H1 (cell line): ENCODE results near the gene CCIN. TPM values are rescaled to one million over a fixed set of nuclear protein-coding genes. Genes with fewer than 3 reads are reported as not detected.

Source experiments
- CTCF ChIA-PET: fragments of 300-600 bp; sonication (Branson Sonifier 250); formaldehyde crosslinking; loops from one replicate; lab custom pipeline; 2021; ENCODE audit not compliant: partially characterized antibody; lab: Charles Lee
- POLR2A ChIA-PET: fragments of 300-600 bp; sonication (Branson Sonifier 250); formaldehyde crosslinking; loops from one replicate; lab custom pipeline; 2021; ENCODE audit warnings: inconsistent platforms; ENCODE audit not compliant: partially characterized antibody; lab: Charles Lee
- DNase-seq, 2 experiments: peaks; one replicate each; pipeline versions ENCODE4 v3.0.0 to v3.0.0-alpha.2; 2010 to 2022; ENCODE audit warnings: low spot score in 2 of 2, low read depth in 1 of 2, mixed read lengths in 1 of 2
- FAIRE-seq: peaks from 2 replicates; lab custom pipeline; 2011; peaks lifted over from hg19 to GRCh38; lab: Jason Lieb, UNC
- H2AFZ ChIP-seq: 2 replicates; pipeline ENCODE4 v1.8.1; 2012; ENCODE audit warnings: low read length, inconsistent platforms
- H2AK5ac ChIP-seq: 2 replicates; pipeline ENCODE4 v1.6.1; 2013; ENCODE audit warnings: low read depth, low read length
- H2BK120ac ChIP-seq: replicated peaks from 2 replicates; pipeline ENCODE3; 2013; ENCODE audit warnings: low read depth, low read length, inconsistent platforms
- H2BK12ac ChIP-seq: 2 replicates; pipeline ENCODE4 v1.6.1; 2013; ENCODE audit warnings: low read depth, low read length
- H2BK15ac ChIP-seq: 2 replicates; pipeline ENCODE4 v1.6.1; 2013; ENCODE audit warnings: low read length
- H2BK20ac ChIP-seq: 2 replicates; pipeline ENCODE4 v1.6.1; 2013; ENCODE audit warnings: low read length
- H2BK5ac ChIP-seq: 2 replicates; pipeline ENCODE4 v1.6.1; 2013; ENCODE audit warnings: low read depth, low read length
- H3K14ac ChIP-seq: 2 replicates; pipeline ENCODE4 v1.6.1; 2013; ENCODE audit warnings: inconsistent platforms; ENCODE audit not compliant: insufficient read length
- H3K18ac ChIP-seq: 2 replicates; pipeline ENCODE4 v1.6.1; 2013; ENCODE audit warnings: low read length; ENCODE audit errors: extremely low read depth
- H3K23ac ChIP-seq: 2 replicates; pipeline ENCODE4 v1.6.1; 2013; ENCODE audit warnings: inconsistent platforms; ENCODE audit not compliant: insufficient read length
- H3K23me2 ChIP-seq: 2 replicates; pipeline ENCODE4 v1.6.1; 2013; ENCODE audit warnings: low read depth, low read length
- H3K27ac ChIP-seq: 2 replicates; pipeline ENCODE4 v1.6.1; 2011; ENCODE audit warnings: low read depth, low read length, inconsistent platforms
- H3K27me3 ChIP-seq, 4 experiments: replicated peaks in 1 of 4; 1 replicate in 1 of 4; 2 replicates in 3 of 4; pipeline versions ENCODE4 v1.6.1 to v1.8.1; 2011 to 2013; ENCODE audit warnings: low read length in 3 of 4, mild to moderate bottlenecking in 3 of 4, inconsistent platforms in 2 of 4, mixed read lengths in 2 of 4, moderate library complexity in 1 of 4; ENCODE audit not compliant: control insufficient read depth in 3 of 4, insufficient read depth in 3 of 4; ENCODE audit errors: extremely low read depth in 1 of 4
- H3K36me3 ChIP-seq, 4 experiments: 2 replicates each; pipeline versions ENCODE4 v1.6.1 to v1.8.1; 2011 to 2013; ENCODE audit warnings: mild to moderate bottlenecking in 4 of 4, low read length in 3 of 4, moderate library complexity in 2 of 4, control low read depth in 1 of 4, inconsistent platforms in 1 of 4; ENCODE audit not compliant: insufficient read depth in 4 of 4, control insufficient read depth in 2 of 4
- H3K4ac ChIP-seq: replicated peaks from 2 replicates; pipeline ENCODE3; 2013; ENCODE audit warnings: low read length, low read depth, mixed read lengths, inconsistent platforms; ENCODE audit not compliant: insufficient read length
- H3K4me1 ChIP-seq, 4 experiments: replicated peaks in 1 of 4; 1 replicate in 1 of 4; 2 replicates in 3 of 4; pipeline versions ENCODE4 v1.6.1 to v1.8.1; 2011 to 2013; ENCODE audit warnings: low read length in 3 of 4, inconsistent platforms in 2 of 4, mixed read lengths in 1 of 4; ENCODE audit not compliant: insufficient read depth in 4 of 4, control insufficient read depth in 3 of 4
- H3K4me2 ChIP-seq, 2 experiments: 2 replicates each; pipeline versions ENCODE4 v1.6.1 to v1.8.1; 2011 to 2013; ENCODE audit warnings: low read depth in 2 of 2, low read length in 2 of 2, control low read depth in 1 of 2, inconsistent platforms in 1 of 2, mild to moderate bottlenecking in 1 of 2; ENCODE audit not compliant: insufficient read depth in 1 of 2
- H3K4me3 ChIP-seq, 4 experiments: fragments of 200-600, 300-600 bp in 1 of 4; sonication (generic), shearing (Covaris generic), sonication (Bioruptor Twin) in 1 of 4; 2 replicates each; pipeline versions ENCODE4 v1.5.1 to v1.8.1; 2011 to 2016; ENCODE audit warnings: low read length in 4 of 4, low read depth in 3 of 4, control low read depth in 2 of 4, inconsistent platforms in 2 of 4, mild to moderate bottlenecking in 2 of 4, mixed read lengths in 1 of 4, moderate library complexity in 1 of 4; ENCODE audit not compliant: insufficient read depth in 2 of 4; ENCODE audit errors: extremely low read depth in 1 of 4
- H3K56ac ChIP-seq: replicated peaks from 2 replicates; pipeline ENCODE3; 2013; ENCODE audit warnings: low read depth, mild to moderate bottlenecking, mixed read lengths, low read length, inconsistent platforms; ENCODE audit not compliant: insufficient read length
- H3K79me1 ChIP-seq: 2 replicates; pipeline ENCODE4 v1.6.1; 2013; ENCODE audit warnings: low read depth, low read length, control low read depth
- H3K79me2 ChIP-seq, 2 experiments: 2 replicates each; pipeline versions ENCODE4 v1.6.1 to v1.8.1; 2012 to 2013; ENCODE audit warnings: low read length in 2 of 2, mild to moderate bottlenecking in 2 of 2, inconsistent platforms in 1 of 2; ENCODE audit not compliant: insufficient read depth in 2 of 2, control insufficient read depth in 1 of 2
- H3K9ac ChIP-seq, 4 experiments: replicated peaks in 1 of 4; 1 replicate in 1 of 4; 2 replicates in 3 of 4; pipeline versions ENCODE4 v1.6.1 to v1.8.1; 2011 to 2013; ENCODE audit warnings: low read depth in 3 of 4, low read length in 3 of 4, control low read depth in 2 of 4, mild to moderate bottlenecking in 2 of 4, moderate library complexity in 2 of 4, inconsistent platforms in 1 of 4; ENCODE audit errors: extremely low read depth in 1 of 4
- H3K9me3 ChIP-seq, 2 experiments: 2 replicates each; pipeline versions ENCODE4 v1.6.1 to v1.8.1; 2012 to 2013; ENCODE audit warnings: mild to moderate bottlenecking in 2 of 2, moderate library complexity in 2 of 2, control low read depth in 1 of 2, inconsistent platforms in 1 of 2, low read depth in 1 of 2, low read length in 1 of 2, mixed read lengths in 1 of 2; ENCODE audit not compliant: insufficient read depth in 2 of 2
- H4K20me1 ChIP-seq, 2 experiments: replicated peaks in 1 of 2; 2 replicates each; pipeline versions ENCODE3 to v1.8.1; 2011 to 2013; ENCODE audit warnings: inconsistent platforms in 2 of 2, low read length in 2 of 2, mild to moderate bottlenecking in 1 of 2; ENCODE audit not compliant: insufficient read depth in 2 of 2, control insufficient read depth in 1 of 2
- H4K5ac ChIP-seq: 2 replicates; pipeline ENCODE4 v1.6.1; 2013; ENCODE audit warnings: low read length, low read depth, mixed read lengths, inconsistent platforms; ENCODE audit not compliant: insufficient read length
- H4K8ac ChIP-seq: 2 replicates; pipeline ENCODE4 v1.8.0; 2013; ENCODE audit warnings: mild to moderate bottlenecking, moderate library complexity, low read length, inconsistent platforms; ENCODE audit not compliant: insufficient read depth; ENCODE audit errors: extremely low read depth
- H4K91ac ChIP-seq: replicated peaks from 2 replicates; pipeline ENCODE3; 2013; ENCODE audit warnings: low read length, mixed read lengths, inconsistent platforms; ENCODE audit not compliant: insufficient read length
- SUZ12 ChIP-seq: fragments of 200-600 bp; sonication (generic); IDR thresholded peaks from 2 replicates; pipeline ENCODE4 v1.6.1; 2012; ENCODE audit warnings: mild to moderate bottlenecking, inconsistent platforms, low read length, moderate library complexity, mixed read lengths
- TCF12 ChIP-seq: IDR thresholded peaks from 2 replicates; pipeline ENCODE4 v1.6.1; 2011; ENCODE audit warnings: low read depth, mild to moderate bottlenecking, low read length
- WGBS, 2 experiments: shearing (Covaris generic) in 1 of 2; methylation state at CpG; one replicate each; pipeline versions ENCODE4 v1.1.6 to v1.1.7; 2013 to 2015; ENCODE audit warnings: low lambda C conversion rate in 2 of 2, mixed read lengths in 2 of 2, inconsistent platforms in 1 of 2, low coverage in 1 of 2, missing lambda C conversion rate in 1 of 2; ENCODE audit not compliant: insufficient replicate concordance in 2 of 2, insufficient coverage in 1 of 2, insufficient read length in 1 of 2; ENCODE audit errors: extremely low coverage in 1 of 2, missing lambda C conversion rate in 1 of 2; 5-methylcytosine and 5-hydroxymethylcytosine counted together
- polyA plus RNA-seq, 7 experiments: library from polyadenylated mRNA; depleted of rRNA in 3 of 7; stranded (reverse) in 5 of 7; unstranded in 2 of 7; fragments of >200 nt in 5 of 7; fragments of 200-250 nt in 2 of 7; gene quantifications; 1 replicate in 5 of 7; 2 replicates in 1 of 7; 4 replicates in 1 of 7; pipeline versions ENCODE4 v1.2.1 to v1.2.3, GENCODE V29; 2011 to 2013; ENCODE audit warnings: missing spikeins in 2 of 7, mixed read lengths in 2 of 7
- total RNA-seq: library from RNA; stranded (reverse); fragmentation: NEBNext Ultra II Directional; extraction: Animal tissue kit (Norgen Biotek cat#: 25700); gene quantifications from 2 replicates; pipeline ENCODE4 v1.2.1, GENCODE V29; 2021

The CCIN gene
- total and polyA plus RNA-seq, 2 of the 8 experiments (the other 6 are each of a cell fraction or from before 2014, with no cell fraction given): 0.19 to 0.21 TPM

DNA sequence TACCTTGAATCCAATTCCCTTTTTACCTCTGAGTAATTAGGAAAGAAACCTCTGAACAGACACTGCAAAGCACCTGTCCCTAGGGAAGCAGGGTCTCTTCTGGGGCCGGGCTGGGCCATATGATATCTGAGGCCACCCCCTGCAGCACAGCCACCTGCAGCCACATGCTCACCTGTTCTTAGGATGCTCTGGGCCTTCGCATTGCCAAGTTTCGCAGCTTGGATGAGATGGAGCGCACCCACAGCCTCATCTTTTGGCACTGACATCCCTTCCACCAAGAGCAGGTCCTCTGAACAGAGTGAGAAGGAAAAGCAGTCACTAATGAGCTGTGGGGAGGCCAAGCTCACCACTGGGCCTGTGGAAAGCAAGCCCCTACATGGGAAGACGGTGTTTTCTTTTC is 48.8 kb downstream of the CCIN start:
- Histone ChIP-seq H3K9me3 (peaks cover 0 to 3% of the 10 kb centered on the region in 2 experiments; a peak in 1 of 4 replicates), H2BK20ac (no peak overlapping the region), H3K4me2 (no peak overlapping the region), H3K4me1 (no peaks in the 10 kb centered on the region), H2AFZ (no peak overlapping the region), H3K36me3 (peaks cover 7 to 48% (median 31%) of the 10 kb centered on the region in 4 experiments), H2BK12ac (no peak overlapping the region), H3K79me2 (no peaks in the 10 kb centered on the region; a peak in 2 of 4 replicates), H3K14ac (no peak overlapping the region), H4K8ac (no peak overlapping the region), H3K4me3 (no peak overlapping the region), H2BK5ac (no peak overlapping the region), H3K9ac (no peak overlapping the region), H3K27ac (no peak overlapping the region), H3K23ac (no peak overlapping the region), H4K5ac (no peak overlapping the region), H2AK5ac (no peak overlapping the region), H3K56ac (no peak overlapping the region), H3K23me2 (no peaks in the 10 kb centered on the region), H3K27me3 (no peaks in the 10 kb centered on the region), H3K79me1 (peaks cover 9% of the 10 kb centered on the region), H3K18ac (no peak overlapping the region), H2BK15ac (no peak overlapping the region), H4K91ac (no peak overlapping the region), H4K20me1 (peaks cover 2 to 10% of the 10 kb centered on the region in 2 experiments), H2BK120ac (no peak overlapping the region), H3K4ac (no peak overlapping the region)
- DNase-seq: no peak
- no peak for FAIRE-seq
- WGBS, 2 experiments: 87% methylated on average over 5 of the region's 5 CpGs; no CpG with 5 or more reads in 1 of the 2 experiments
- POLR2A ChIA-PET: interaction anchor here (1.9 kb wide), 1 partner anchor 11 kb away, joined by 6 read pairs; no protein-coding TSS in a partner anchor
- CTCF ChIA-PET: no interaction called here
- TF ChIP-seq TCF12 (no peak), SUZ12 (no peak)
